HG03565 (cell line): Measurements from ENCODE around the gene ANKLE2.
A peak's percentile ranks its signal among the peaks of the same experiment; 100 is the strongest.
"Not testable (repeated sequence)": the region's sequence is repeated elsewhere in the genome, so short reads cannot be mapped to it uniquely, and the experiment has no call there.

ENCODE experiments used
- ATAC-seq: cut with Tn5 transposase; IDR thresholded peaks from one replicate; pipeline ENCODE4 v1.9.1; 2021; ENCODE audit warnings: mild to moderate bottlenecking, moderate library complexity; ENCODE audit not compliant: unreplicated experiment

ANKLE2 gene

DNA sequence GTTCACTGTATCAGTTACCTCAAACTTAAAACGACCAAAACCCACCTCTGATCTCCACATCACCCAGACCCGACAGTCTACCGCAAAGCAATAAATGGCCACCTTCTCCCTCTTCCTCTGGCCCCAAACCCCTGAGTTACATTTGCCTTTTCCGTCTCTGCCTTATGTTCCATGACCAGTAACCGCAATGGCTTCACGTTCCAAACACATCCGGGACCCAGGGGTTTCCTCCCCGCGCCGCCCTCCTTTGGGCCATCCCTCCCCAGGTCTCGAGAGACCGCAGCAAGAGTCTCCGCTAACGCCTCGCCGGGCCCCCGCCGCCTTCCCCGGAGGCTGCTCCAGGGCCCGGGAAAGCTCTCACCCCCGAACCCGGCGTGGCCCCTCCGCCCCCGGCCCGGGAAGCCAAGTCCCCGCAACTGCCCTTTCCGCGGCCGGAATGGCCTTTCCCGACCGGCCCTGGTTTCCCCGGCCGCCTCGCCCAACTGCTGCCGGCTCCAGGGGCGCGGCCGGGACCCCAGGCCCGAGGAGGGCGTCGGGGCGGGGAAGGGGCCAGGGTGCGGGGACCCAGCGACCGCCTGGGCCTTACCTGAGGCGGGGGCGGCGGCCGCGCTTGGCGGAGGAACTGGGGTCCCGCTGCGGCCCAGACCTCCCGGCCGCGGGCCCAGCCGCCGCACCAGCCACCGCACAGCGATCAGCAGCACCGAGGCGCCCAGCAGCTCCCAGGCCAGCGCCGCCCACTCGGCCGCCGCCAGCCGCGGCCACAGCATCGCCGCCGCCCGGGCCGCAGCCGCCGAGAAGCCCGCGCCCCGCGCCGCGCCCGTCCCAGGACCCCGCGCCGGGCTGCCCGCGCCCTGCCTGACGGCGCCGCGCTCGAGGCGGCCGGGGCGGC lies at the start of gene ANKLE2:
Gene ANKLE2, minus strand, starts transcription at position 801 of the 889 bp plus-strand sequence. Its CDS starts 34 bp downstream, at position 767.
- peak; percentile 28 for ATAC-seq

DNA sequence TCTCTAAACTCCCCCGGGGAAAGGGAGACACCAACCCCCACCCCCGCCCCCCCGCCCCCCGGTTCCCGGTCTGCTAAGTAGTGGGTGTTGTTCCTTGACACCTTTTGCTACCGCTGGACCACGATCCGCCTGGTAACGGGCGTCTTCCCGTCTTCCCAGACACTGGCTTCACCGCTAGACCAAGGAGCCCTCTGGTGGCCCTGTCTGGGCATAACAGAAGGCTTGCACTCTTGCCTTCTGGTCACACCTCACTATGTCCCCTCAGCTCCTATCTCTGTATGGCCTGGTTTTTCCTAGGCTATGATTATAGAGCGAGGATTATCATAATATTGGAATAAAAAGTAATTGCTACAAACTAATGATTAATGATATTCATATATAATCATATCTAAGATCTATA lies 47.8 kb upstream of the ANKLE2 start:
- not testable (repeated sequence) for ATAC-seq

DNA sequence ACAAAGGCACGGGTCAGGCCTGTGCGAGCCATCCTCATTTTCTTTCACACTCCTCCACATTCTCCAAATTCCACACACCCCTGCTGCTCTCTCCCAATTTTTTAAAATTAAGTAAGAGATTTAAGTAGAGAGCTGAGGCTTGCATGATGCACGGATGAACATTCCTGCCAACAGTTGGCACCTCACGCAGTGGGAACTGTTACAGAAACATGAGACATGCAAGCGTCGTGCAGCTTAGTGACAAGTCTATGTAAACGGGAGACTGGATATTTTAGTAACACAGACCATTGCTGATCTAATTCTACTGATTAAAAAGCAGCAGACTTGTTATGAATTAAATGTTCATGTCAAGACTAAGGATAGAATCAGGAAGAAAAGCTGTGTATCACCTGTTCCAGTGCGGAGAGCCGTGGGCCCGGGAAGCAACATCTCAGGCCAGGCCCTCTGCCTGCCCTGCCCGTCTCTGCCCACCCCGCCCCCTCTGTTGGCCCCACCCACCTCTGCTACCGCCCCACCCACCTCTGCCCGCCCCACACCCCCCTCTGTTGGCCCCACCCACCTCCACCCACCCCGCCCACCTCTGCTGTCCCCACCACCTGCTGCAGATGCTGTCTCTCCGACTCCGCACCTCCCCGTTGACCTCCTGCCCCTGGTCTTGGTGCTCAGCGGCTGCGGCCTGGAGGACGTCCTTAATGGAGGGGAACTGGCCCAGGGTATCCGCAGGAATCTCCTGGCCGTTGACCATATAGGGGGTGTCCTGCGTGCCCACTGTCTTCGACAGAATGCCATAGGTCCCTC lies 45.9 kb upstream of the ANKLE2 start:
- ATAC-seq, result no peak

DNA sequence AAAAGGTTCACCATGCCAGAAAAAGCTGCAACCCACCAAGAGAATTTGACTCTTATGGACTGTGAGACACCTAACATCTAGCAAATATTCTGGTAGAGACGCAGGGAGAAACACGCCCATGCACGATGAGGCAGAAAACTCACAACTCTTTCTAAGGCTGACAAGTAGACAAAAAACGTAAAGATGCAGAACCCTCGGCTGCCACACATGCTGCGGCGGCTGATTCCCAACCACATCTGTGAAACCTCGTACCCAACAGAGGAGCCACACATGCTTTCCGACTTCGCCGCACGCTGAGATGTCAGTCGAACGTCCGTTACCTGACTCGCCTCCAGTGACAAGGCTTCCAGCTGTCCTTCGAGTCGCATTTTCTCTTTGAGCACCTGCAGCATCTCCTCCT lies 45.2 kb upstream of the ANKLE2 start:
- ATAC-seq, result no peak

DNA sequence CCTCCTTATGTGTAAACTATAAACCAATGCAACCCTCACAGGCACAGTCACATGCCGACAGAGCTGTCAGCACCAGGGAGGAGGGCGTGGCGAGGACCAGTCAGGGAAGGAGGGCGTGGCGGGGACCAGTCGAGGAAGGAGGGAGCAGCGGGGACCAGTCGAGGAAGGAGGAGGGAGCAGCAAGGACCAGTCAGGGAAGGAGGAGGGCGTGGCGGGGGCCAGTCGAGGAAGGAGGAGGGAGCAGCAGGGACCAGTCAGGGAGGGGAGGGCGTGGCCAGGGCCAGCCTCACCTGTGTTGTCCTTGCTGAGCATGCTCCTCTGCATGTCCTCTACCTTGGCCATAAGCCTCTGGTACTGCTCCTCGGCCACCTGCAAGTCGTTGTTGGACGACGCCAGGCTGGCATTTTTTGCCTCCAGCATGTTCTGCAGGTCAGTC lies 42.8 kb upstream of the ANKLE2 start:
- no peak for ATAC-seq

DNA sequence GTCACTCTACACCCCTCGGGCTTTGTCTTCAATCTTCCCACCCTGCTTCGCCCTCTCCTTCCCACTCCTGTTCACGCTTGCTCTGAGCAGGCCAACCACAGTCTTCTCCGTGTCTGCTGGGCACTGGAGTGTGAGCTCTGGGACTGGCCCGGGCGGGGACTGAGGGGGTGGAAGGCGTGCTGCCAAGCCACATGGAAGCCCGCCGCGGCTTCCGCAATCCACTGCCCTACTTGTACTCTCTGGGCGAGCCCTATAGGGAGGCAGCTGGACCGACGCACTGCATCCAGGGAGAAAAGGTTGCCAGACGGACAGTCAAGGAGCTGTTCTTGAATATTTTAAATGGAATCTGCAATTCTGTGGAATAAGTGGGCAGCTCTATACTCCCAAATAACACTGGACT lies 42.3 kb upstream of the ANKLE2 start:
- no peak for ATAC-seq

DNA sequence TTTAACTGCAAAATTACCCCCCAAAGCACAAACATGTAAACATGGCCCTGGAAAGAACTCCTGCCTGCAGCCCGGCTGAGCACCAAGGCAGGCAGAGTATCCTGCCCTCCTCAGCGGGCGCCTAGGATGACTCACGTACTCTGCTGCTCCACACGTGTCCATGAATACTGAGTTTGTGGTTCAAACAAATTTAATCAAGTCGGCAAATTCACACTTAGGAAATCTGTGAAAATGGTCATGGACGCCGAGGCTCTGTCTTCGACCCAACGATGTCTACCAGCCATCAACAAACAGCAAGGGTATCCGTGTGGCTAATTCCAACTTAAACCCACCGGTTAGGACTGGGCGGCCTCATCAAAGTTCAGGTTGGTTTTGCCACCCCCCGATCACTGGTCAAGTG lies 41.5 kb upstream of the ANKLE2 start:
- ATAC-seq, result no peak

DNA sequence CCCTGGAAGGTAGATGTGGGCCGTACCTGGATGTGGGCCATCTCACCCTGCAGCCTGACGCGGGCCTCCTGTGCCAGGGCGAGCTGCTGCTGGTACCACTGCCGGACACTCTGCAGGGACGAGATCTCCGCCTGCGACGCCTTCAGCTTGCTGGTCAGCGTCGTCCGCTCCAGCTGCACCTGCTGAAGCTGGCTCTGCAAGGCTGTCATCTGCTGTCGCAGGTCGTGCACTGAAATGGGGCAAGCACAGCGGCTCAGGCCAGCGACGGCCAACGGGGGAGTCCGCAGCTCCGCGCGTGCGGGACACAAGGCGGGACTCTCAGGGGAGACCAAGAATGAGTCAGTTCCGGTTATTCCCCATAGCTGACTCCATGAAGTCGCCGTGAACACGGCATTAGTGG lies 40.1 kb upstream of the ANKLE2 start:
- no peak for ATAC-seq

DNA sequence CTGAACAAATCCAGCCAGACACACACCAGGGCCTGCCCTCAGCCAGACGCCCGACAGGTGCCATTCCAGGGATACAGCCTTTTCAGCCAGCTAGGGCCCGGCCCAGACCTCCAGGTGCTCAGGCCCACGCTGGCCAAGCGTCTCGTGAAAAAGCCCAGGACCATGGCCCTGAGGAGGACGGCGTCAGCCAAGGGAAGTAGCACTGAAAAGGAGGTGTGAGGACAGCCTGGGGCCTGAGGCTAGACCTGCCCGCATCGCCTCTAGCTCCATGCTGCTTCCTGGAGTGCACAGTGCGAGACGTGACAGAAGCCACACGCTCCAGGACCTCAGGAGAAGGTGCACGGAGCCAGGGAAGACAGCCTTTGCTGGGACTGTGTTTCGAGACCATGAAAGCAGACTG lies 37.2 kb upstream of the ANKLE2 start:
- no peak for ATAC-seq

DNA sequence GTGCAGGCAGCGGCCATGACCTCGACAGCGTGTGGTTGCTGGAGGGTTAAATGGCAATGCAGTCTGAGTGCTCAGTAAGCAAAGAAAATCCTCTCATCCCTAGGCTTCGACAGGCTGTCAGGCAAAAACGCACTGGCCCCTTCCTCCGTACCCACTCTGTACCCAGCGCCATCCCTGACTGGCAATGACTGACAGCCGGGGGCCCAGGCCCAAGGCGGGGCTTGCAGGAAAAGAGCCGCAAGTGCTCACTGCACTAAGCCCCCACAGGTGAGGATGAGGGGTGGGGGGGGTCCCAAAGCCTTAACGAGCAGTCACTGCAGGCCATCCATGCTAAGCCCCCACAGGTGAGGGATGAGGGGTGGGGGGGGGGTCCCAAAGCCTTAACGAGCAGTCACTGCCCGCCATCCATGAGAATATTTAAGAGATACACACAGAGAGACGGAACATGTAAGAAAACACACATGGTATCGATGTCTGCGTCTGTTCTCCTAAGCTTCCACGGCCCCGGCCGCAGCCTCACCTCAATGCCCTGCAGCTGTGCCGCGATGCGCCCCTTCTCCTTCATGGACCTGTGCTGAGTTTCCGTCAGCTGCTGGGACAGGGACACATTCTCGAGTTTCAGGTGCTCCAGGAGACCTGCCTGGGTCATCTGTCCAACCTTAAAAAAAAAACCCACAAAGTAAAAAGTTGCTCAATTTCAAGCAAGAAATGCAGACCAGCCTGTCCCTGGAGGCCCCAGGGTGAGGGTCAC lies 36.4 kb upstream of the ANKLE2 start:
- ATAC-seq, result no peak

DNA sequence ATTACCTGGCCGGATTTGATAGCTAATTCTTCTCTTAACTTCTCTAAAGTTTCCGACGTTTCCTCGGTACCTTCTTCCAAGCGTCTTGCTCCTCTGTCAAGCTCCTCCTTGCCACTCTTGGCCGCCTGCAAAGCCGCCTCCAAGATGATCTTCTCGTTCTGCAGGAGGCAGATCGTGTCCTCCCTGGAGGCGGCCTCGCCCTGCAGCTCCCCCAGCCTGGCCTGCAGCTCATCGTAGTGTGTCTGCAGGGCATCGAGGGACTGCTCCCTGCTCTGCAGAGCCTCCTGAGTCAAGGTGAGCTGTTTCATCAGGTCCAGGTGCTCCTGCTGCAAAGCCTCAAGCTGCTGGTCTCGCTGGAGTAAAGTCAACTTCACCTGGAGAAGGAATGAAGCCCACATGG lies 34.2 kb upstream of the ANKLE2 start:
- no peak for ATAC-seq

DNA sequence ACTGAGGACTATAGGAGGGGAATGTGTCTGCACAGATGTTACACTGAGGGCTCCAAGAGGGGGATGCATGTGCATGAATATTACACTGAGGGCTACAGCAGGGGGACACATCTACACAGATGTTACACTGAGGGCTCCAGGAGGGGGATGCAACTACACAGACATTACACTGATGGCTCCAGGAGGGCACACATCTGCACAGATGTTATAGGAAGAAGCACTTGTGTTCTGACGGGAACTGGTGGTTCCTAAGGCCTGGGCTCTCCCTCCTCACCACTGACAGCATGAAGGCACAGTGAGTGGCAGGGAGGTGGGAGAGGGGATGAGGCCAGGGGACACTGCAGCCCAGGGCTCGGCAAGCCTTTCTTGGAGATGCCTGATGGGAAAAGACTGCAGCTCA lies 30.3 kb upstream of the ANKLE2 start:
- not testable (repeated sequence) for ATAC-seq

DNA sequence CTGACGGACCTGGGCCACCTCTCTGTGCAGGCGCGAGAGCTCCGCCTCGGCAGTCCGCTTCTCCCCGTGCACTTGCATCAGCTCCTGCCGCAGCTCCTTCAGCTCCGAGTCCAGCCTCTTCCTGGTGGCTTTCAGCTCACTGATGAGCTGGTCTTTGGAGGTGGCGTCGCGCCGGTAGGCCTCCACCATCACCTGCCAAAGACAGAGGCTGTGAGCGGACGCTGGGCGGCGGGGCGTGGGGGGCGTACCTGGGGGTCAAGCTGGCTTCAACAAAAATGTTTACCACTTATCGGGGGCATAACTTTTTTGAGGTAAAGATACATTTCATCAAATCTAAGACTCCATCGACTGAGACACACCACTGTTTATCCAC lies 27.5 kb upstream of the ANKLE2 start:
- no peak for ATAC-seq

DNA sequence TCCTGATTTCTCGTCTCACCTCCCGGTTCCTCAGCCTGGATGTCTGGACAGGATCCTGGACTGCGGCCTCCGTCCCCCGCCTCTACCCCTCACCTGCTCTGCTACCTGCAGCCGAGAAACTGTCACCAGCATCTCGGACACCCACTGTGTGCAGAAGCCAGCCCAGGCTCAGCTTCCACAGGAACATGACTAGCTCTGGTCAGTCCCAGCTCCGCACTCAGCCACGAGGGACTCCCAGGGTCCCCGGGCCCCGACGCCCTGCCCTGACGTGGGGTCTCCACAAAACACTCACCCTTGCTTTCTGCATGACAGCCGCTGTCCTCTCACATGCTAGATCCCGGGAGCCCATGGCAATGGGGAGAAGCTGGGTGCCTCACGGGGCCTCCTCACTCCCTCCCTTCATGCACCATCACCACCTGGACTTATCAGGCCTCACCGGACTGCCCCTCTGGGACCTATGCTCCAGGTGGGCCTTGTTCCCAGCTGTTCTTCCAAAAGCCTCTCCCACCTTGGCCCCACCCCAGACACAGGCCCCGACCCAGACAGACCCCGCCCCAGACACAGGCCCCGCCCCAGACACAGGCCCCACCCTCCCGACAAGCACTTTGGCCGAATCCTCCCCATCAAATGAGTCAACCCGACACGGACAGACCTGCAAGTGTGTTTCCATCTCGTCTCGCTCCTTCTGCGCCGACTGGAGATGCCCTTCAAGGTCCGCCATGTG lies 26.9 kb upstream of the ANKLE2 start:
- ATAC-seq, result no peak

DNA sequence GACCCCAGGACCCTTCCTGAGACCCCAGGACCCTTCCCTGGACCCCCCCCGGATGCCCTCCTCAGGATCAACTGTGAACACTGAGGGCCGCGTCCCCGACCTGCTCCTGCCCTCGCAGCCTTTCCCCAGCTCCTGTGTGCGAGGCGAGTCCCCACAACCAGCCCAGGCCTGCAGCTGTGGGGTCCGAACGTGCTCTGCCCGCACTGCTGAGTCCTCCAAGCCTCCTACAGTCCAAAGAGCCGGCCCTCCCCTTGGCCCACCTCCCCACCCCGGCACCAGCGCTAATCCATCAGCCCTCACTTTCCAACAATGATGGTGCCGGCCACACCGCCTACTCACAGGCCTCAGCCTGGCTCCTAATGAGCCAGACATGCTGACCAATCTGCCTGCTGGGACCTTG lies 26.2 kb upstream of the ANKLE2 start:
- no peak for ATAC-seq

DNA sequence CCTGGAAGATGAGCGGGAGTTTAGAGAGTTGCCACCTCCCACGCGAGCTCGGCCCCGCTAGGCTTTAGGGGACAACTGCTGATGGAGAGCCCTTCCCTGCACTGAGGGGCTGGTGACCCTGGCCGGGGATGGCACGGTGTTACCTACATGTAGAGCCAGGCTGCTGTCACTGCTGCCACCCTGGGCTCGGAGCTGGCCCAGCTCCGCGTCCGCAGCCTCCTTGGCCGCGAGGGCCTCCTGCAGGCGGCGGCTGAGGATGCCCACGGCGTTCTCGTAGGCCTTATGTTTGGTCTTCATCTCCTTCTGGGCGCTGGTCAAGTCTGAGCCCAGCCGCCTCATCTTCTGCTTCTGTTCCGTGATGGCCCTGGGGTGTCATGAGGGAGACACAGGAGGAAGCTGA lies 24.6 kb upstream of the ANKLE2 start:
- ATAC-seq, result no peak

DNA sequence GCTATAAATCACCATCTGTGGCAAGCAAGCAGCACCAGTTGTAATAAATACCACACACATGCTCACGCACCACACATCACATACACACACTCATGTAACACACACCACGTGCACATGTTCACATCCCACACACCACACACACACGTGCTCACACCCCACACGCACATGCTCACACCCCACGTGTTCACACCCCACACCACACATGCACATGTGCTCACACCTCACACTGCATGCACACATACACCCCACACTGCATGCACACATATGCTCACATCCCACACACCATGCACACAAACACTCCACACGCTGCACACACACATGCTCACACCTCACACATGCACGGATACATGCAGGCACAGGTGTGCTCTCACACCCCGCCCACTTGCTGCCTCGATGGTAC lies 22.9 kb upstream of the ANKLE2 start:
- no peak for ATAC-seq

DNA sequence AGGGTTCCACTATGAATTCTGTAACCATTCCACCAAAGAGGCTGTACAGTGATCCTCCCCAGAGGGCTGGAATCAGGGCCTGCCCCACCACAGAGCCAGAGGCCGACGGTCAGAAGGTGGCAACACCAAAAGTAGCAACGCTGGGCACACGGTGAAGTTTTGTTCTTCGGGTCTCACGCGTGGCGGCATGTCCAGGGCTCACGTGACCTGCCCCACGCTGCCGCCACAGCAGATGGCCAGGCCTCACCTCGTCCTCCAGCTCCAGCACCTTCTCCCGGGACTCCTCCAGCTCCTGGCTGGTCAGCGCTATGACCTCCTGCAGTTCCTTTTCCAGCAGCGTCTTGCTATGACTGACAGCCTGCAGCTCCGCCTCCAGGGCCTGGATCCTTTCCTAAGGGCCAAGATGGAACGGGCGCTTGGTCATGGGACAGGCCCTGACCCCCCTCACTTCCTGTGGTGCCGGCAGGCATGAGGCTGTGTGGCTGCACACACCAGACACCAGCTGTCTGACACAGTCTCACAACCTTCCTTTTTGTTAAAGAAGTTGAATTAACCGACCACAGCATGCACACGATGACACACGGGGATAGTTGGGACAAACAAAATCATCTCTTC lies 22.4 kb upstream of the ANKLE2 start:
- no peak for ATAC-seq

DNA sequence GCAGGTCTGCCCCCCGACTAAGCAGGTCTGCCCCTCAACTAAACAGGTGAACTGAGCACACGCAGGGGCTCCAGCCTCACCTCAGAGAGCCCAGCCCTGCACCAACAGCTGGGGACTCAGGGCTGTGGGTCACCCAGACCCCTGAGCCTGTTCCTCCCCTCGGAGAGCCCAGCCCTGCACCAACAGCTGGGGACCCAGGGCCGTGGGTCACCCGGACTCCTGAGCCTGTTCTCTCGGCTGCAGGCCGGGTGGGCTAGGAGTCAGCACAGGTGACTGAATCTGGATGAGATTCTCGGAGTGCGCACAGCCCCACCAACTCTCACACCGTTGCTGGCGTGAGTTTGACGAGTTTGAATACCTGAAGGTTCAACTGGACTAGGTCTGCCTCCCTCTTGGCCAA lies 20.3 kb upstream of the ANKLE2 start:
- no peak for ATAC-seq

DNA sequence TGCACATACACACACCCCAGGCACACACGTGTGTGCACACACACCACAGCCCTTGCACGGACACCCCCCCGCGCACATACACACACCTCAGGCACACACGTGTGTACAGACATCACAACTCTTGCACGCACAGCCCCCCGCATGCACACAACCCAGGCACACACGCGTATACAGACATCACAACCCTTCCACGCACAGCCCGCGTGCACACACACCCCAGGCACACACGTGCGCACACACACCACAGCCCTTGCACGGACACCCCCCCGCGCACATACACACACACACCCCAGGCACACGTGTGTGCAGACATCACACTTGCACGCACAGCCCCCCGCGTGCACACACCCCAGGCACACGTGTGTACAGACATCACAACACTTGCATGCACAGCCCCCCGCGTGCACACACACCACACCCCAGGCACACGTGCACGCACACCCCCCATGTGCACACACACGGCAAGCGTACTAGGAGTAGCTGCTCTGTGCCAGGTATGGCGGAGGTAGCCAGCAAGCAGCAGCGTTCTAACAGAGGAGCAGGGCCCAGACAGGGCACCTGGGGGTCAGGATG lies 18.2 kb upstream of the ANKLE2 start:
- no peak for ATAC-seq
